HG03039 (cell line): ENCODE measurements around the gene SCP2D1.

Source experiments
- ATAC-seq: cut with Tn5 transposase; IDR thresholded peaks from one replicate; pipeline ENCODE4 v1.9.1; 2021; ENCODE audit warnings: mild to moderate bottlenecking, moderate library complexity; ENCODE audit not compliant: unreplicated experiment

SCP2D1 gene

GRCh38 chr20:18811904-18812303 lies 1.7 kb upstream of the SCP2D1 start:
- no peak for ATAC-seq

GRCh38 chr20:18815194-18815942 lies 1.8 kb downstream of the SCP2D1 start:
- no peak for ATAC-seq

GRCh38 chr20:18822832-18823231 lies 9.2 kb downstream of the SCP2D1 start:
- no peak for ATAC-seq

GRCh38 chr20:18831830-18832499 lies 18.4 kb downstream of the SCP2D1 start:
- ATAC-seq: no peak

- ATAC-seq: no peak
Observed at GRCh38 chr20:18832546-18833200, 19.1 kb downstream of the SCP2D1 start.

GRCh38 chr20:18835466-18836256 lies 22.1 kb downstream of the SCP2D1 start:
- ATAC-seq: no peak

GRCh38 chr20:18837718-18838117 lies 24.1 kb downstream of the SCP2D1 start:
- ATAC-seq: no peak

GRCh38 chr20:18839507-18840247 lies 26.1 kb downstream of the SCP2D1 start:
- ATAC-seq: no peak

GRCh38 chr20:18840248-18840645 lies 26.7 kb downstream of the SCP2D1 start:
- ATAC-seq: no peak

- no peak for ATAC-seq
Observed at GRCh38 chr20:18845017-18845416, 31.4 kb downstream of the SCP2D1 start.

GRCh38 chr20:18847226-18847755 lies 33.7 kb downstream of the SCP2D1 start:
- ATAC-seq: no peak

- ATAC-seq: no peak
Observed at GRCh38 chr20:18849131-18849530, 35.5 kb downstream of the SCP2D1 start.

GRCh38 chr20:18851629-18852028 lies 38.0 kb downstream of the SCP2D1 start:
- no peak for ATAC-seq

GRCh38 chr20:18852318-18852717 lies 38.7 kb downstream of the SCP2D1 start:
- ATAC-seq: no peak

GRCh38 chr20:18853216-18853615 lies 39.6 kb downstream of the SCP2D1 start:
- ATAC-seq: no peak

- ATAC-seq: no peak
Observed at GRCh38 chr20:18853946-18854646, 40.5 kb downstream of the SCP2D1 start.

- ATAC-seq: no peak
Observed at GRCh38 chr20:18855882-18856281, 42.3 kb downstream of the SCP2D1 start.

- no peak for ATAC-seq
Observed at GRCh38 chr20:18856873-18857272, 43.3 kb downstream of the SCP2D1 start.

- ATAC-seq: no peak
Observed at GRCh38 chr20:18857640-18858039, 44.1 kb downstream of the SCP2D1 start.

- ATAC-seq: no peak
Observed at GRCh38 chr20:18858816-18859215, 45.2 kb downstream of the SCP2D1 start.
